H1 (cell line): ENCODE data around the gene MAGI2. TPM values are rescaled to one million over a fixed set of nuclear protein-coding genes. Genes with fewer than 3 reads are reported as not detected.

Experiments
- CTCF ChIA-PET: fragments of 300-600 bp; sonication (Branson Sonifier 250); formaldehyde crosslinking; loops from one replicate; lab custom pipeline; 2021; ENCODE audit not compliant: partially characterized antibody; lab: Charles Lee
- POLR2A ChIA-PET: fragments of 300-600 bp; sonication (Branson Sonifier 250); formaldehyde crosslinking; loops from one replicate; lab custom pipeline; 2021; ENCODE audit warnings: inconsistent platforms; ENCODE audit not compliant: partially characterized antibody; lab: Charles Lee
- DNase-seq, 2 experiments: peaks; one replicate each; pipeline versions ENCODE4 v3.0.0 to v3.0.0-alpha.2; 2010 to 2022; ENCODE audit warnings: low spot score in 2 of 2, low read depth in 1 of 2, mixed read lengths in 1 of 2
- FAIRE-seq: peaks from 2 replicates; lab custom pipeline; 2011; peaks lifted over from hg19 to GRCh38; lab: Jason Lieb, UNC
- H2AFZ ChIP-seq: 2 replicates; pipeline ENCODE4 v1.8.1; 2012; ENCODE audit warnings: low read length, inconsistent platforms
- H2AK5ac ChIP-seq: 2 replicates; pipeline ENCODE4 v1.6.1; 2013; ENCODE audit warnings: low read depth, low read length
- H2BK120ac ChIP-seq: replicated peaks from 2 replicates; pipeline ENCODE3; 2013; ENCODE audit warnings: low read depth, low read length, inconsistent platforms
- H2BK12ac ChIP-seq: 2 replicates; pipeline ENCODE4 v1.6.1; 2013; ENCODE audit warnings: low read depth, low read length
- H2BK15ac ChIP-seq: 2 replicates; pipeline ENCODE4 v1.6.1; 2013; ENCODE audit warnings: low read length
- H2BK20ac ChIP-seq: 2 replicates; pipeline ENCODE4 v1.6.1; 2013; ENCODE audit warnings: low read length
- H2BK5ac ChIP-seq: 2 replicates; pipeline ENCODE4 v1.6.1; 2013; ENCODE audit warnings: low read depth, low read length
- H3K14ac ChIP-seq: 2 replicates; pipeline ENCODE4 v1.6.1; 2013; ENCODE audit warnings: inconsistent platforms; ENCODE audit not compliant: insufficient read length
- H3K18ac ChIP-seq: 2 replicates; pipeline ENCODE4 v1.6.1; 2013; ENCODE audit warnings: low read length; ENCODE audit errors: extremely low read depth
- H3K23ac ChIP-seq: 2 replicates; pipeline ENCODE4 v1.6.1; 2013; ENCODE audit warnings: inconsistent platforms; ENCODE audit not compliant: insufficient read length
- H3K23me2 ChIP-seq: 2 replicates; pipeline ENCODE4 v1.6.1; 2013; ENCODE audit warnings: low read depth, low read length
- H3K27ac ChIP-seq: 2 replicates; pipeline ENCODE4 v1.6.1; 2011; ENCODE audit warnings: low read depth, low read length, inconsistent platforms
- H3K27me3 ChIP-seq, 4 experiments: replicated peaks in 1 of 4; 1 replicate in 1 of 4; 2 replicates in 3 of 4; pipeline versions ENCODE4 v1.6.1 to v1.8.1; 2011 to 2013; ENCODE audit warnings: low read length in 3 of 4, mild to moderate bottlenecking in 3 of 4, inconsistent platforms in 2 of 4, mixed read lengths in 2 of 4, moderate library complexity in 1 of 4; ENCODE audit not compliant: control insufficient read depth in 3 of 4, insufficient read depth in 3 of 4; ENCODE audit errors: extremely low read depth in 1 of 4
- H3K36me3 ChIP-seq, 4 experiments: 2 replicates each; pipeline versions ENCODE4 v1.6.1 to v1.8.1; 2011 to 2013; ENCODE audit warnings: mild to moderate bottlenecking in 4 of 4, low read length in 3 of 4, moderate library complexity in 2 of 4, control low read depth in 1 of 4, inconsistent platforms in 1 of 4; ENCODE audit not compliant: insufficient read depth in 4 of 4, control insufficient read depth in 2 of 4
- H3K4ac ChIP-seq: replicated peaks from 2 replicates; pipeline ENCODE3; 2013; ENCODE audit warnings: low read length, low read depth, mixed read lengths, inconsistent platforms; ENCODE audit not compliant: insufficient read length
- H3K4me1 ChIP-seq, 4 experiments: replicated peaks in 1 of 4; 1 replicate in 1 of 4; 2 replicates in 3 of 4; pipeline versions ENCODE4 v1.6.1 to v1.8.1; 2011 to 2013; ENCODE audit warnings: low read length in 3 of 4, inconsistent platforms in 2 of 4, mixed read lengths in 1 of 4; ENCODE audit not compliant: insufficient read depth in 4 of 4, control insufficient read depth in 3 of 4
- H3K4me2 ChIP-seq, 2 experiments: 2 replicates each; pipeline versions ENCODE4 v1.6.1 to v1.8.1; 2011 to 2013; ENCODE audit warnings: low read depth in 2 of 2, low read length in 2 of 2, control low read depth in 1 of 2, inconsistent platforms in 1 of 2, mild to moderate bottlenecking in 1 of 2; ENCODE audit not compliant: insufficient read depth in 1 of 2
- H3K4me3 ChIP-seq, 4 experiments: fragments of 200-600, 300-600 bp in 1 of 4; sonication (generic), shearing (Covaris generic), sonication (Bioruptor Twin) in 1 of 4; 2 replicates each; pipeline versions ENCODE4 v1.5.1 to v1.8.1; 2011 to 2016; ENCODE audit warnings: low read length in 4 of 4, low read depth in 3 of 4, control low read depth in 2 of 4, inconsistent platforms in 2 of 4, mild to moderate bottlenecking in 2 of 4, mixed read lengths in 1 of 4, moderate library complexity in 1 of 4; ENCODE audit not compliant: insufficient read depth in 2 of 4; ENCODE audit errors: extremely low read depth in 1 of 4
- H3K56ac ChIP-seq: replicated peaks from 2 replicates; pipeline ENCODE3; 2013; ENCODE audit warnings: low read depth, mild to moderate bottlenecking, mixed read lengths, low read length, inconsistent platforms; ENCODE audit not compliant: insufficient read length
- H3K79me1 ChIP-seq: 2 replicates; pipeline ENCODE4 v1.6.1; 2013; ENCODE audit warnings: low read depth, low read length, control low read depth
- H3K79me2 ChIP-seq, 2 experiments: 2 replicates each; pipeline versions ENCODE4 v1.6.1 to v1.8.1; 2012 to 2013; ENCODE audit warnings: low read length in 2 of 2, mild to moderate bottlenecking in 2 of 2, inconsistent platforms in 1 of 2; ENCODE audit not compliant: insufficient read depth in 2 of 2, control insufficient read depth in 1 of 2
- H3K9ac ChIP-seq, 4 experiments: replicated peaks in 1 of 4; 1 replicate in 1 of 4; 2 replicates in 3 of 4; pipeline versions ENCODE4 v1.6.1 to v1.8.1; 2011 to 2013; ENCODE audit warnings: low read depth in 3 of 4, low read length in 3 of 4, control low read depth in 2 of 4, mild to moderate bottlenecking in 2 of 4, moderate library complexity in 2 of 4, inconsistent platforms in 1 of 4; ENCODE audit errors: extremely low read depth in 1 of 4
- H3K9me3 ChIP-seq, 2 experiments: 2 replicates each; pipeline versions ENCODE4 v1.6.1 to v1.8.1; 2012 to 2013; ENCODE audit warnings: mild to moderate bottlenecking in 2 of 2, moderate library complexity in 2 of 2, control low read depth in 1 of 2, inconsistent platforms in 1 of 2, low read depth in 1 of 2, low read length in 1 of 2, mixed read lengths in 1 of 2; ENCODE audit not compliant: insufficient read depth in 2 of 2
- H4K20me1 ChIP-seq, 2 experiments: replicated peaks in 1 of 2; 2 replicates each; pipeline versions ENCODE3 to v1.8.1; 2011 to 2013; ENCODE audit warnings: inconsistent platforms in 2 of 2, low read length in 2 of 2, mild to moderate bottlenecking in 1 of 2; ENCODE audit not compliant: insufficient read depth in 2 of 2, control insufficient read depth in 1 of 2
- H4K5ac ChIP-seq: 2 replicates; pipeline ENCODE4 v1.6.1; 2013; ENCODE audit warnings: low read length, low read depth, mixed read lengths, inconsistent platforms; ENCODE audit not compliant: insufficient read length
- H4K8ac ChIP-seq: 2 replicates; pipeline ENCODE4 v1.8.0; 2013; ENCODE audit warnings: mild to moderate bottlenecking, moderate library complexity, low read length, inconsistent platforms; ENCODE audit not compliant: insufficient read depth; ENCODE audit errors: extremely low read depth
- H4K91ac ChIP-seq: replicated peaks from 2 replicates; pipeline ENCODE3; 2013; ENCODE audit warnings: low read length, mixed read lengths, inconsistent platforms; ENCODE audit not compliant: insufficient read length
- BCL11A ChIP-seq, 2 experiments: IDR thresholded peaks; one replicate each; pipeline ENCODE4 v1.6.1; 2011; ENCODE audit warnings: low read depth in 2 of 2, low read length in 2 of 2, mild to moderate bottlenecking in 2 of 2
- CEBPB ChIP-seq: IDR thresholded peaks from 2 replicates; pipeline ENCODE4 v1.6.1; 2012; ENCODE audit warnings: low read depth, low read length
- CREB1 ChIP-seq: IDR thresholded peaks from 2 replicates; pipeline ENCODE4 v1.6.1; 2012; ENCODE audit warnings: inconsistent platforms
- GTF2F1 ChIP-seq: IDR thresholded peaks from 2 replicates; pipeline ENCODE4 v1.6.1; 2012; ENCODE audit warnings: low read depth, low read length, improper control_type of control experiment, borderline replicate concordance
- MAX ChIP-seq: IDR thresholded peaks from 2 replicates; pipeline ENCODE4 v1.6.1; 2012; ENCODE audit warnings: inconsistent platforms
- RFX5 ChIP-seq: IDR thresholded peaks from 2 replicates; pipeline ENCODE4 v1.6.1; 2011; ENCODE audit warnings: low read depth, low read length, improper control_type of control experiment, borderline replicate concordance
- TBP ChIP-seq: IDR thresholded peaks from 2 replicates; pipeline ENCODE4 v1.6.1; 2011; ENCODE audit warnings: low read depth, low read length, improper control_type of control experiment
- WGBS, 2 experiments: shearing (Covaris generic) in 1 of 2; methylation state at CpG; one replicate each; pipeline versions ENCODE4 v1.1.6 to v1.1.7; 2013 to 2015; ENCODE audit warnings: low lambda C conversion rate in 2 of 2, mixed read lengths in 2 of 2, inconsistent platforms in 1 of 2, low coverage in 1 of 2, missing lambda C conversion rate in 1 of 2; ENCODE audit not compliant: insufficient replicate concordance in 2 of 2, insufficient coverage in 1 of 2, insufficient read length in 1 of 2; ENCODE audit errors: extremely low coverage in 1 of 2, missing lambda C conversion rate in 1 of 2; 5-methylcytosine and 5-hydroxymethylcytosine counted together
- polyA plus RNA-seq, 7 experiments: library from polyadenylated mRNA; depleted of rRNA in 3 of 7; stranded (reverse) in 5 of 7; unstranded in 2 of 7; fragments of >200 nt in 5 of 7; fragments of 200-250 nt in 2 of 7; gene quantifications; 1 replicate in 5 of 7; 2 replicates in 1 of 7; 4 replicates in 1 of 7; pipeline versions ENCODE4 v1.2.1 to v1.2.3, GENCODE V29; 2011 to 2013; ENCODE audit warnings: missing spikeins in 2 of 7, mixed read lengths in 2 of 7
- total RNA-seq: library from RNA; stranded (reverse); fragmentation: NEBNext Ultra II Directional; extraction: Animal tissue kit (Norgen Biotek cat#: 25700); gene quantifications from 2 replicates; pipeline ENCODE4 v1.2.1, GENCODE V29; 2021

Gene MAGI2
- total and polyA plus RNA-seq, 2 of the 8 experiments (the other 6 are each of a cell fraction or from before 2014, with no cell fraction given): 6.0 to 27.3 TPM

GRCh38 chr7:78742694-78743093 is 710.8 kb downstream of the MAGI2 start:
- Histone ChIP-seq H3K4me2 (no peak overlapping the region), H2BK15ac (no peak overlapping the region), H3K36me3 (no peaks in the 10 kb centered on the region), H3K27me3 (no peaks in the 10 kb centered on the region), H3K79me2 (peaks cover 0 to 74% of the 10 kb centered on the region in 2 experiments; a peak in 2 of 4 replicates), H4K20me1 (no peaks in the 10 kb centered on the region), H3K9ac (no peak overlapping the region), H2BK20ac (no peak overlapping the region), H3K79me1 (peaks cover 4% of the 10 kb centered on the region; the same call in 1 of the 2 replicates), H3K4ac (no peak overlapping the region), H3K23me2 (no peaks in the 10 kb centered on the region), H4K8ac (peak overlapping the region; percentile 57), H3K4me3 (no peak overlapping the region), H4K5ac (no peak overlapping the region), H3K56ac (no peak overlapping the region), H2AFZ (no peak overlapping the region), H2BK12ac (peak overlapping the region; percentile 72; the same call in 1 of the 2 replicates), H3K27ac (no peak overlapping the region), H4K91ac (no peak overlapping the region), H3K4me1 (peaks cover 0 to 9% (median 4%) of the 10 kb centered on the region in 4 experiments; a peak in 4 of 7 replicates), H3K9me3 (no peaks in the 10 kb centered on the region; a peak in 1 of 4 replicates), H2BK120ac (no peak overlapping the region), H2AK5ac (0 out of 2 replicates have a peak overlapping the region, but pooled peaks have one; percentile 32), H3K23ac (no peak overlapping the region), H2BK5ac (no peak overlapping the region), H3K14ac (no peak overlapping the region), H3K18ac (no peak overlapping the region)
- no peak for DNase-seq
- TF ChIP-seq GTF2F1 (no peak), MAX (peak; percentile 60), BCL11A (IDR thresholded peaks at IDR 0.05; ENCODE audit: low read depth in 2 of 2, low read length in 2 of 2) (no peak), RFX5 (no peak), TBP (no peak), CEBPB (no peak), CREB1 (no peak)
- no peak for FAIRE-seq
- ChIA-PET POLR2A (no interaction called here), CTCF (no interaction called here)
- 88% methylated on average over 1 of the region's 1 CpG; no CpG with 5 or more reads in 1 of the 2 experiments for WGBS, 2 experiments
